ENCODE measurements around the gene LTA4H.

The LTA4H gene

GRCh38 chr12:96033549-96034389 is 1.6 kb downstream of the LTA4H start:
- no peak for DNase-seq

DNA sequence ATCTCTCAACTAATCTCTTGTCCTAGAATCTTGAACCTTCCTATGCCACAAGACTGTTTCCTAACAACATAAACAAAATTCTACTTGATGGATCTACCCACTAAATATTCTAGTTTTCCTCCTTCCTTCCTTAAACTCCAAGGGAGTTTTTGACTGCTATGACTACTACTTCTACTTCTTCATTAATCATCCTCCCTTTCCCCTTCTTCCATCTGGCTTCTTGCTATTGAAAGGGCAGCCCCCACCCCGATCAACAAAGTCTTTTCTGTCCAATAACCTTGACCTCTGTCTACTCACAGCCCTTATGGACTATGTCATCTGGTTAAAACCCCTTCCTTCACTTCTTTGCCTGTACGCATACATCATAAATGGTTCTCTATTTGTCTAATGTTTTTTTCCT is 5.6 kb downstream of the LTA4H start:
- no peak for DNase-seq

DNA sequence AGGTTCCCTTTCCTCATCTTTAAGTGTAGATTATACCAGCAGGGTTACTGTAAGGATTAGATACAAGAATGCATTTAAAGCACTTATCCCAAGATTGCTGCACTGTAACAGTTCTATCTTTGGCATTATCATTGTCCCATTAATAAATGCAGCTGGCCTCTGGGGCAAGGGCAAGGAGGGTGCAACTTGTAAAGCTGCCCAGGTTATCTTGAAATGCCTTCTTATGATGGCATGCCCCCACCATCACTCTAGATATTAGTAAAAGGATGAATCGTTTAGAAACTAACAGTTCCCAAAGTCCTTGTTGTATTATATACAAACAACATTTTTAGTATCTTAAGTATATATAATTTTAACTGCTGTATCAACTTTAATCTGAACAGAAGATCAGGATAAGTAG is 6.8 kb downstream of the LTA4H start:
- DNase-seq = no peak

DNA sequence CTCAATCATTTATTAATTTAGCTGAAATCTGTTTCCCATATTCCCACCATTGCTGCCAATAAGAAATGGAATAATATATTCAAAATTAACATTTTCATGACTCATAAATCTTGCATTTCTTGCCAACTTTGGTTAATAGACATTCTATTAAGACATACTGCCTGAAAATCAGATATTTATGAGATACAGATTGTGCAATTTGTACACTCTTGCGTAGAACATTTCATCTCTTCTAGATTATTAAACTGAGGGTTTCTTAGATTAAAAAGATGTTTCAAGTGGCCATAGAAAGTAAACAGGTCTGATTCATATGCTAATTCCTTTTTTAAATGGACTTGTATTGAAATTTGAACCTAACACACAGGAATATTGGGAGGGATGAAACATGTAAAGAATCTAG is 9.1 kb downstream of the LTA4H start:
- DNase-seq = no peak

DNA sequence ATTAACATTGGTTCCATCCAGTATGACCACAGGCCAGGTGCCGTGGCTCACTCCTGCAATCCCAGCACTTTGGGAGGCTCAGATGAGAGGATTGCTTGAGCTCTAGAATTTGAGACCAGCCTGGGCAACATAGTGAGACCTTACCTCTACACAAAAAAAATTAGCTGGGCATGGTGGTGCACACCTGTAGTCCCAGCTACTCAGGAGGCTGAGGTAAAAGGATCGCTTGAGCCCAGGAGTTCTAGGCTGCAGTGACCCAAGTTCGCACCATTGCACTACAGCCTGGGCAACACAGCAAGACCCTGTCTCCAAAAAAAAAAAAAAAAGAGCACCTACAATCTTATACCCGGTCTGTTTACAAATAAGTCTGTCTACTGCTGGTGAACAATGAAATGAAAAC is 9.9 kb downstream of the LTA4H start:
- DNase-seq = no peak

- no peak for DNase-seq
Observed at GRCh38 chr12:96020314-96021003, 14.9 kb downstream of the LTA4H start.

DNA sequence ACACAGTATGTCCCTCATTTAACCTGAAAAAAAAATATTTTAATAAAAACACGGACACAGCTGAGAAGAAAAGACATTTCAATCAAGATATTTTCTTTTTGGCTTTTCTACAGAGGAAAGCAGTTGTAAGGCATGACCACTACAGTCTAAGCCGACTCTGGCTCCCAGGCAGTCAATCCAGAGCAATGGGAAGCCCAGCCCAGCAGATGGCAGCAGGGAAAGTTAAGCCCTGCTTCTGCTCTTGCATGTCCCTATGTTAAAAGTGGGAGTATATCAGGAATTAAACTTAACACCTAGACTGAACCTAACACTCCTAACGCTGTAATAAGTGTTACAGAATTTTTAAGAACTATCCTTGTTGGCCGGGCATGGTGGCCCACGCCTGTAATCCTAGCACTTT is 19.7 kb downstream of the LTA4H start:
- peak; percentile 13 for DNase-seq

DNA sequence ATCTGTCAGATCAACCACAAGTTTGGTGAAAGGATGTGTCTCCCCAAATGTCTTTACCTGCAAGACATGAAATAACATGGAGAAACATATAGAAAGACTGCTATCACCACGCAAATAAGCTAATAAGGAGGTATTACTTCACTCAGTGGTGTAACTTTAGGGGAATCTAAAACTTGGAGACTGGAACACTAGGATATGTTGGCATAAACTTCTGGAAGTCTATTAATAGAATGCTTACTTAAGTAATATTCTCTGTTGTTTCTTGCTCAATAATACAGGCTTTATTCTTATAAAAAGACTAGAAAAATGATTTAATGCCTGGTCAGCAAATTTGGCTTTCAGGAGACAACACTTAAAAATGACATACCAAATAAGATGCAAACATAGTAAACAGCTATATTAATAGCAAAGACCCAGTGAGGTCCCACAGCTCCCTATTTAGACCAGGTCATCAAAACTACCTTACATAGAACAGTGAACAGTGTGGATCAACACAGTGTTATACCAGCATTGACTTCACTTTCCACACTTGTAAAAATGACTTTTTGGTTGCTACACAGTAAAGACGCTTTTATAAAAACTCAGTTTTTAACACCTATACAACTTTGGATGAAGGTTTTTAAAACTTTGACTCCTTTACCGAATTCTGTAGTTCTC is 20.3 kb downstream of the LTA4H start:
- DNase-seq = no peak

- no peak for DNase-seq
Observed at GRCh38 chr12:96007729-96008128, 27.7 kb downstream of the LTA4H start.

- DNase-seq = no peak
Observed at GRCh38 chr12:96006727-96007126, 28.7 kb downstream of the LTA4H start.

GRCh38 chr12:96000858-96001257 is 34.5 kb downstream of the LTA4H start:
- DNase-seq = no peak

DNA sequence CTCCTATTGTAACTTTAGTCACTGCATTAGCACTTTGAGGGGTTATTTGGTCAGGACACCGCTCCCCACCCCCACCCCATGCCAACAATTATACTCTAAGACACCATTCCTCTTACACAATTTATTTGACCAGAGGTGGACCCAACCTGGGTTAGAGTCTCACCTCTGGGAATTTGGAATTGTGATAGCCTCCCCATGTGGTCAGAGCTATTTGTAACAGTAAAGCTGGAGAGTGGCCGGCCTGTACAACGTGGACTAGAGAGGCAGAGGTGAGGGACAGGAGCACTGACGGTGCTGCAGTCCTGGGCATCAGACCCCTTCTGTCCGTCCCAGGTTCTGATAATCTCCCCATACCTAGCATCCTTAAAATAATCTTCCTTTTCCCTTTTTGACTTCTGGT is 35.9 kb downstream of the LTA4H start:
- no peak for DNase-seq

DNA sequence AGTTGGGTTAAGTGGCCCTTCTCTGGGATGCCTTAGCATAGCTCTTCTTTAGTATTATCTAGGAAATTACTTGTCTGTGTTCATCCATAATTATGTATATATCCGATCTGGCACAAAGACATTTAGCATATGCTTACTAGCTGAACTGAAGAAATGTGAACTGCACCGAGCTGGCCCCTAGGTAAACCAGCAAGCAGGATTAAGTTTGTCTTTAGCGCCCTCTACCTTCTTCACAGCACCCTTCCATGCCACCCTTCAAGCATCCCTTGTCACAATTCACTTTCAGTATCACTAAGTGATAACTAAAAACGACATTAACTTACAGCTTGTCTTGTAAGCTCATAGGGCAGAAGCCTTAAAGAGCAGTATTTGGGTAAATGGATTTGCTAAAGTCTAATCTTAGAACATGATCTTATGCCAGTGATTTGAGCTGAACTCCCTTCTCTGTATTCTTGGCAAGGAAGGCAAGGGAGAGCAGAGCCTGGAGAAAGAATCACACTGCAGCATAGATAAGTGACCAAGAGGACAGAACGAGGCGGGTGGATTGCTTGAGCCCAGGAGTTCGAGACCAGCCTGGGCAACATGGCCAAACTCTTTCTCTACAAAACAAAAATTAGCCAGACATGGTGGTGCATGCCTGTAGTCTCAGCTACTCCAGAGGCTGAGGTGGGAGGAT is 36.6 kb downstream of the LTA4H start:
- peak; percentile 44 for DNase-seq

- DNase-seq = no peak
Observed at GRCh38 chr12:95997911-95998510, 37.4 kb downstream of the LTA4H start.

- DNase-seq = no peak
Observed at GRCh38 chr12:95997276-95997675, 38.1 kb downstream of the LTA4H start.

- DNase-seq = no peak
Observed at GRCh38 chr12:95996034-95996658, 39.2 kb downstream of the LTA4H start, which contains the start of gene HAL. Gene HAL, minus strand, starts transcription at chr12:95996344. Its CDS starts 434 bp downstream, at chr12:95995910.

DNA sequence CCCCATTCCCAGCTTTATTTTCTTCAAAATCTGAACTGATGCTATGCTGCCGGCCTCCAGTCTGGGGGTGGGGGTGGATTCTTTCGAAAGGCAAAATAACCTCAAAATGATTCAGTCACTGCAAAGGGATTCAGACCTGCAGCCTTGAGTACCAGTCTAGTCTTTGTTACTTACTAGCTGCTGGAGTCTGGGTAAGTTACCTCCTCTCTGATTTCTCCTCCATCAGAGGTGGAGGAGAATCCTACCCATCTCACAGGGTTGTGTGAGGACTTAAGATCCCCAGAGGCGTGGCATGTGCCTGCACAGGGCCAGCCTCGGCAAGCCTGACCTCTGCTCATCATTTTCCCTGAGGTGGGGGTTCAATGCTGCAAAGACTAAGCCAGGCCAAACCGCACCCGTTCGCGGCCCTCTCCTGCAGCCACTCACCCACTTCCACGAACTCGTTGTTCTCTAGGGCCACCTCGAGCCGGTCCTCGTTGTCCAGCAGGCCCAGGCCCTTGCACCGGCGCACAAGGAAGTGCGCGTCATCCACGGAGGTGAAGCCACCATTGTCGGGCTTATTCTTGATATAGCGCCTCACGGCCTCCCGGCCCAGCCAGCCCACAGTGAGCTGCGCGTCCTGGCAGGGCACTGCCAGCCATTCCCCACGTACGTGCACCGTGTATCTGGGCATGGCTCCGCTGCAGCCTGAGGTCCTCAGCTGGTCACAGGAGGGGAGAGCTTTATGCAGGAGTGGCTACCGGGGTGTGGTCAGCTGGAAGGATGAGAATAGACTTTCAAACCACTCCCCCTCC is 40.0 kb downstream of the LTA4H start:
- no peak for DNase-seq

- no peak for DNase-seq
Observed at GRCh38 chr12:95994476-95994875, 40.9 kb downstream of the LTA4H start.

DNA sequence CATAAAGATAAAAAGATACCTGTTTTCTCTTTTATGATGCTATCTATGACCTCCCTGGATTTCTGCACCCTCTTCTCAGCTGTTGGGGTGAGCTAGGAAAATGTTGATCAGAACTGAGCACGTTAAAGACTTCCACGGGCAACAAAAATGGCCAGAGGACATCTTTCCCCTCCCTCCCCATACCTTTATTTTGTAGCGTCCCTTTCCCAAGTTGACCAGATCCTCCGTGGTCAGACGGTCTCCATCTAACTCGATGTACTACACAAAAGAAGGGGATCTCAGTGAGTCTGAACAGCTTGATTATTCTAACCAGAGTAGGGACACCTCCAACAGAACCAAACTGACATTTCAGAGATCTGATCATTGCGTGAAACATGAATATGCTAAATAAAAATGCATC is 41.5 kb downstream of the LTA4H start:
- no peak for DNase-seq

DNA sequence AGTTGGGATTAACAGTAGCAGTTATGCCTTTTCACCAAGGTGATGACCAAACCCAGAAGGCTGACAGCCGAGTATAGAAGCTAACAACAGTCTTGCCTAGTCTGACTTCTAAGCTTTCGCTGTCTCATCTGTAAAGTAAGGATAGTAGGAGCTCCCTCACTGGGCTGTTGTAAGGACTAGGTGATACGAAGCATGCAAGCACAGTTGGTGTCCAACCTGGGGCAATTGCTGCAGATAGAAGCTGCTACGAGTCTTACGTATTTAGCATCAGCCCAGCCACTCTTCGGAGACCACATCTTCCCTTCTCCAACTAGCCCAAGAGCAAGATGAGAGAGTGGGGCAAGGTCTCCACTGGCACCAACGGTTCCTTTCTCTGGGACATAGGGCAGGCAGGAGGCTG is 45.3 kb downstream of the LTA4H start:
- no peak for DNase-seq

DNA sequence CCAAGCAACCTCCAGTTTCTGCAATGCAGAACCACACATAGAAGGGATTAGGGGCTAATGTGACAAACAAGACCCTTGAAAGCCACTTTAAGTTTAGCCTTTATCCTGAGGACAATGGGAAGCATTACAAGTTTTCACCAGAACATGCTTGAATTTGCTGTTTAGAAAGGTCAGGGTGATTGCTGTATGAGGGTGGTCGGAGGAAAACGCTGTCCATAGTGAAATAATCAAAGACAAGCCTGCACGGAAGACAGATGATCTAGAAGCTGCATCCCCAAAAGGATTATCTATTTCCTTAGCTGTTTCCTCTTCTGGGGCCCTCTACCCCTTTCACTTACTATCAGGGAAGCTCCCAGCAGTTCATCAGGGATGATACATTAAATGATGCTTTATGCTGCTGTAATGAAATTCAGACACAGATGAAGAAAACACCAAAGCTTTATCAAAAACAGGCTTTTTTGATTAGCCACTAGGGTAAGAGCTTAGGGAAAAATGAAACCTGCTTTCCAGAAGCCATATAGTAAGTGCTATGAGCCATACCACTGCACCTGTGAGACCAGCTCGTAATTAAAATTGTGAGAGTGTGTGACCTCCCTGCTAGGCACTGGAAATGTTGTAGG is 45.8 kb downstream of the LTA4H start:
- no peak for DNase-seq

Measured in stimulated activated CD4-positive, alpha-beta T cell treated with anti-CD3 and anti-CD28 coated beads, Interleukin-15, amount 100 ng/mL, for 24 hours (primary cell).